ENCODE data around the gene ARG2. TPM values are rescaled to one million over a fixed set of nuclear protein-coding genes. Genes with fewer than 3 reads are reported as not detected.

Gene ARG2
- total and polyA plus RNA-seq, 10 of the 15 experiments (the other 5 are each of a cell fraction or from before 2014, with no cell fraction given), result 0.48 to 7.8 (median 1.1) TPM

DNA sequence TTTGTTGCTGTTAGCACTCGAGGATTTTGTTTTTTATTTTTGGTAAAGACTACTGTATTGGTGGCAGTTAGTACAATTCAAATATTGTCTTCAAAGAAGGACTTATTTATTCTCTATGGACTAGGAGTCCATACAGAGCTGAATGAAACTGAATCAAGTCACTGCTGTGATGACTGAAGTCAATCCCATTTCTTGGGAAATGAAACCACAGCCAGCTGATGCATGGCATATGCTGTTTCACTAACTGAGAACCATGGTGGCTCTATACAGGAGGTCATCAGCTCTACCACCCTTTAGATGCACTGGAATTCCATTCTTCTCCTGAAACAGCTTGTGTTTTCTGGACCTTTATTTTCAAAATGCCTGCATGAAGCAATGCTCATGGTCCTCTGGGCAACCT, 32.5 kb downstream of the ARG2 start:
- in situ Hi-C loops (cut with MboI) (no loop called here), intact Hi-C loops (cut with micrococcal nuclease; ENCODE audit: unreplicated experiment) (no loop called here)
- Histone ChIP-seq H3K27me3 (replicated peaks in 1 of 2; ENCODE audit: control insufficient read depth in 2 of 2, insufficient read depth in 2 of 2, low read length in 1 of 2) (no peaks in the 10 kb centered on the region), H3K36me3 (ENCODE audit: control insufficient read depth in 2 of 2, insufficient read depth in 2 of 2, low read length in 1 of 2) (peaks cover 8 to 27% of the 10 kb centered on the region in 2 experiments), H3K4me3 (no peak overlapping the region), H3K79me2 (ENCODE audit: control insufficient read depth, insufficient read depth, low read length) (no peaks in the 10 kb centered on the region), H4K20me1 (ENCODE audit: control insufficient read depth, insufficient read depth) (no peaks in the 10 kb centered on the region), H3K4me2 (ENCODE audit: control insufficient read depth, insufficient read depth) (no peak overlapping the region), H3K9ac (ENCODE audit: control insufficient read depth, insufficient read depth, low read length) (no peak overlapping the region), H3K27ac (ENCODE audit: control insufficient read depth, insufficient read depth) (no peak overlapping the region), H2AFZ (ENCODE audit: control insufficient read depth, low read depth, low read length) (no peak overlapping the region), H3K9me3 (replicated peaks; ENCODE audit: control insufficient read depth, insufficient read depth, low read length) (no peaks in the 10 kb centered on the region), H3K4me1 (ENCODE audit: control insufficient read depth, insufficient read depth, low read length) (no peaks in the 10 kb centered on the region)
- SMC1A ChIA-PET (ENCODE audit: uncharacterized antibody, unreplicated experiment), result interaction anchor here (0.7 to 1.4 kb wide), 4 partner anchors 9 to 41 kb away, joined by 3 to 5 read pairs (median 4); no protein-coding TSS in a partner anchor
- CTCF ChIA-PET, result interaction anchor here (0.6 to 1.6 kb wide), 5 partner anchors 12 to 1415 kb away, joined by 3 to 4 read pairs (median 3); no protein-coding TSS in a partner anchor
- RAD21 ChIA-PET (ENCODE audit: unreplicated experiment), result interaction anchor here (0.6 to 3.0 kb wide), 4 partner anchors 15 to 49 kb away, joined by 3 to 12 read pairs (median 4); no protein-coding TSS in a partner anchor
- DNase-seq (ENCODE audit: low read depth, low spot score) (no peak), FAIRE-seq (no peak), ATAC-seq (no peak)
- WGBS (ENCODE audit: insufficient coverage, insufficient replicate concordance, low lambda C conversion rate, missing lambda C conversion rate), result 0% methylated on average over 1 of the region's 1 CpG
- POLR2A ChIA-PET, result interaction anchor here (1.0 kb wide), 1 partner anchor 32 kb away, joined by 3 read pairs; no protein-coding TSS in a partner anchor
- BruUV-seq (replicated peaks), result no TSS peak
- TF ChIP-seq NRF1 (conservative IDR thresholded peaks at IDR 0.05; ENCODE audit: low read depth, low read length) (no peak), SMAD5 (IDR thresholded peaks at IDR 0.05; ENCODE audit: low read depth) (no peak), MEF2B (IDR thresholded peaks at IDR 0.05; ENCODE audit: partially characterized antibody, poor library complexity, severe bottlenecking) (no peak), ZNF207 (IDR thresholded peaks at IDR 0.05; ENCODE audit: borderline replicate concordance) (no peak), BHLHE40 (IDR thresholded peaks at IDR 0.05; ENCODE audit: borderline replicate concordance in 1 of 2, low read depth in 2 of 2, low read length in 1 of 2) (no peak), TBL1XR1 (IDR thresholded peaks at IDR 0.05; ENCODE audit: low read depth, low read length) (no peak), IRF4 (IDR thresholded peaks at IDR 0.05; ENCODE audit: low read depth, low read length) (no peak), CREB1 (IDR thresholded peaks at IDR 0.05; ENCODE audit: low read depth) (no peak), SUPT20H (IDR thresholded peaks at IDR 0.05; ENCODE audit: borderline replicate concordance, control insufficient read depth, low read depth, low read length) (no peak), ZNF274 (IDR thresholded peaks at IDR 0.05; ENCODE audit: insufficient read depth, insufficient read length) (no peak), ZSCAN29 (IDR thresholded peaks at IDR 0.05) (no peak), YBX1 (IDR thresholded peaks at IDR 0.05) (no peak)
- TF ChIP-seq, protein P1, sequence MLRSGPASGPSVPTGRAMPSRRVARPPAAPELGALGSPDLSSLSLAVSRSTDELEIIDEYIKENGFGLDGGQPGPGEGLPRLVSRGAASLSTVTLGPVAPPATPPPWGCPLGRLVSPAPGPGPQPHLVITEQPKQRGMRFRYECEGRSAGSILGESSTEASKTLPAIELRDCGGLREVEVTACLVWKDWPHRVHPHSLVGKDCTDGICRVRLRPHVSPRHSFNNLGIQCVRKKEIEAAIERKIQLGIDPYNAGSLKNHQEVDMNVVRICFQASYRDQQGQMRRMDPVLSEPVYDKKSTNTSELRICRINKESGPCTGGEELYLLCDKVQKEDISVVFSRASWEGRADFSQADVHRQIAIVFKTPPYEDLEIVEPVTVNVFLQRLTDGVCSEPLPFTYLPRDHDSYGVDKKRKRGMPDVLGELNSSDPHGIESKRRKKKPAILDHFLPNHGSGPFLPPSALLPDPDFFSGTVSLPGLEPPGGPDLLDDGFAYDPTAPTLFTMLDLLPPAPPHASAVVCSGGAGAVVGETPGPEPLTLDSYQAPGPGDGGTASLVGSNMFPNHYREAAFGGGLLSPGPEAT (IDR thresholded peaks at IDR 0.05; ENCODE audit: low read depth), result no peak
- TF ChIP-seq, protein P2, sequence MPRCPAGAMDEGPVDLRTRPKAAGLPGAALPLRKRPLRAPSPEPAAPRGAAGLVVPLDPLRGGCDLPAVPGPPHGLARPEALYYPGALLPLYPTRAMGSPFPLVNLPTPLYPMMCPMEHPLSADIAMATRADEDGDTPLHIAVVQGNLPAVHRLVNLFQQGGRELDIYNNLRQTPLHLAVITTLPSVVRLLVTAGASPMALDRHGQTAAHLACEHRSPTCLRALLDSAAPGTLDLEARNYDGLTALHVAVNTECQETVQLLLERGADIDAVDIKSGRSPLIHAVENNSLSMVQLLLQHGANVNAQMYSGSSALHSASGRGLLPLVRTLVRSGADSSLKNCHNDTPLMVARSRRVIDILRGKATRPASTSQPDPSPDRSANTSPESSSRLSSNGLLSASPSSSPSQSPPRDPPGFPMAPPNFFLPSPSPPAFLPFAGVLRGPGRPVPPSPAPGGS (IDR thresholded peaks at IDR 0.05; ENCODE audit: borderline replicate concordance, insufficient read depth, low read depth, low read length, poor library complexity, severe bottlenecking), result no peak
- TF ChIP-seq, protein P3, sequence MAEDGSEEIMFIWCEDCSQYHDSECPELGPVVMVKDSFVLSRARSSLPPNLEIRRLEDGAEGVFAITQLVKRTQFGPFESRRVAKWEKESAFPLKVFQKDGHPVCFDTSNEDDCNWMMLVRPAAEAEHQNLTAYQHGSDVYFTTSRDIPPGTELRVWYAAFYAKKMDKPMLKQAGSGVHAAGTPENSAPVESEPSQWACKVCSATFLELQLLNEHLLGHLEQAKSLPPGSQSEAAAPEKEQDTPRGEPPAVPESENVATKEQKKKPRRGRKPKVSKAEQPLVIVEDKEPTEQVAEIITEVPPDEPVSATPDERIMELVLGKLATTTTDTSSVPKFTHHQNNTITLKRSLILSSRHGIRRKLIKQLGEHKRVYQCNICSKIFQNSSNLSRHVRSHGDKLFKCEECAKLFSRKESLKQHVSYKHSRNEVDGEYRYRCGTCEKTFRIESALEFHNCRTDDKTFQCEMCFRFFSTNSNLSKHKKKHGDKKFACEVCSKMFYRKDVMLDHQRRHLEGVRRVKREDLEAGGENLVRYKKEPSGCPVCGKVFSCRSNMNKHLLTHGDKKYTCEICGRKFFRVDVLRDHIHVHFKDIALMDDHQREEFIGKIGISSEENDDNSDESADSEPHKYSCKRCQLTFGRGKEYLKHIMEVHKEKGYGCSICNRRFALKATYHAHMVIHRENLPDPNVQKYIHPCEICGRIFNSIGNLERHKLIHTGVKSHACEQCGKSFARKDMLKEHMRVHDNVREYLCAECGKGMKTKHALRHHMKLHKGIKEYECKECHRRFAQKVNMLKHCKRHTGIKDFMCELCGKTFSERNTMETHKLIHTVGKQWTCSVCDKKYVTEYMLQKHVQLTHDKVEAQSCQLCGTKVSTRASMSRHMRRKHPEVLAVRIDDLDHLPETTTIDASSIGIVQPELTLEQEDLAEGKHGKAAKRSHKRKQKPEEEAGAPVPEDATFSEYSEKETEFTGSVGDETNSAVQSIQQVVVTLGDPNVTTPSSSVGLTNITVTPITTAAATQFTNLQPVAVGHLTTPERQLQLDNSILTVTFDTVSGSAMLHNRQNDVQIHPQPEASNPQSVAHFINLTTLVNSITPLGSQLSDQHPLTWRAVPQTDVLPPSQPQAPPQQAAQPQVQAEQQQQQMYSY (CRISPR knock-in tag; IDR thresholded peaks at IDR 0.05), result no peak
